GM19467 (cell line): ENCODE measurements around the gene AKAP1.

Experiments
- ATAC-seq: cut with Tn5 transposase; IDR thresholded peaks from one replicate; pipeline ENCODE4 v1.9.1; 2021; ENCODE audit warnings: mild to moderate bottlenecking, moderate library complexity; ENCODE audit not compliant: unreplicated experiment

The AKAP1 gene

GRCh38 chr17:57125866-57126265 is 40.8 kb downstream of the AKAP1 start:
- no peak for ATAC-seq

GRCh38 chr17:57130708-57131461 is 45.8 kb downstream of the AKAP1 start:
- ATAC-seq: no peak

- no peak for ATAC-seq
Measured at GRCh38 chr17:57132663-57133062, 47.6 kb downstream of the AKAP1 start.

- ATAC-seq: no peak
Measured at GRCh38 chr17:57133486-57133885, 48.4 kb downstream of the AKAP1 start.

GRCh38 chr17:57135026-57135788 is 50.2 kb downstream of the AKAP1 start:
- ATAC-seq: no peak

GRCh38 chr17:57135789-57136291 is 50.8 kb downstream of the AKAP1 start:
- no peak for ATAC-seq

- no peak for ATAC-seq
Measured at GRCh38 chr17:57136355-57136754, 51.3 kb downstream of the AKAP1 start.

- no peak for ATAC-seq
Measured at GRCh38 chr17:57138030-57138911, 53.2 kb downstream of the AKAP1 start.

GRCh38 chr17:57138956-57139576 is 54.0 kb downstream of the AKAP1 start:
- ATAC-seq: no peak

- no peak for ATAC-seq
Measured at GRCh38 chr17:57140316-57140715, 55.3 kb downstream of the AKAP1 start.

- ATAC-seq: no peak
Measured at GRCh38 chr17:57142925-57143324, 57.9 kb downstream of the AKAP1 start.

- no peak for ATAC-seq
Measured at GRCh38 chr17:57143361-57143760, 58.3 kb downstream of the AKAP1 start.

GRCh38 chr17:57143919-57144318 is 58.9 kb downstream of the AKAP1 start:
- ATAC-seq: no peak

- no peak for ATAC-seq
Measured at GRCh38 chr17:57144567-57144966, 59.5 kb downstream of the AKAP1 start.

GRCh38 chr17:57145347-57145746 is 60.3 kb downstream of the AKAP1 start:
- no peak for ATAC-seq

- no peak for ATAC-seq
Measured at GRCh38 chr17:57146273-57146672, 61.2 kb downstream of the AKAP1 start.

- no peak for ATAC-seq
Measured at GRCh38 chr17:57151798-57152197, 66.8 kb downstream of the AKAP1 start.

- no peak for ATAC-seq
Measured at GRCh38 chr17:57152967-57153528, 68.0 kb downstream of the AKAP1 start.

GRCh38 chr17:57154921-57155320 is 69.9 kb downstream of the AKAP1 start:
- no peak for ATAC-seq

GRCh38 chr17:57158325-57158724 is 73.3 kb downstream of the AKAP1 start:
- ATAC-seq: no peak
